Measurements from ENCODE around the gene XYLT1. TPM values are rescaled to one million over a fixed set of nuclear protein-coding genes. Genes with fewer than 3 reads are reported as not detected.

XYLT1 gene
- total and polyA plus RNA-seq, 8 donors: 6.0 to 8.4 (median 7.3) TPM

DNA sequence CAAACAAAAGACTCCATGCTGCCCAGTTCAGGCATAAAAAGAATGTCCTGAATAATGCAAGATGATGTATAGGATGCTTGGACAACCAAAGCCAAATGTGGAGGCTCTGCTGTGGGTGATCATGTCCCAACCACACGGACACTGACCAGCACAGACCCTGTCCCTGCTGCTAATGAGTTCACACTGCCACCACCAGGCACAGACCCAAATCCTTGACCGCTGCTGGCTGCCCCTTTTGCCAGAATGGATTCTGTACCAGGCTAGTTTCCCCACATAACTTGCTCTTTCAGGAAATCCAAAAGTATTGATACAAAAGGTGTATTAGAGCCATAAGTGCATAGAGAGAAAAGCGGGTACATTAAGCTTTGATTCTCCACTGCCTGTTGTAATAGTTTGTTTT is 60.9 kb downstream of the XYLT1 start:
- Histone ChIP-seq H3K4me3 (no peak overlapping the region), H3K4me1 (peaks cover 0 to 4% of the 10 kb centered on the region in 2 donors), H3K36me3 (no peaks in the 10 kb centered on the region), H3K27ac (no peak overlapping the region), H3K9me3 (no peaks in the 10 kb centered on the region), H3K27me3 (no peaks in the 10 kb centered on the region)
- no peak for DNase-seq
- intact Hi-C loops (cut with DNase I): no loop called here
- ATAC-seq: no peak
- TF ChIP-seq, protein P1, sequence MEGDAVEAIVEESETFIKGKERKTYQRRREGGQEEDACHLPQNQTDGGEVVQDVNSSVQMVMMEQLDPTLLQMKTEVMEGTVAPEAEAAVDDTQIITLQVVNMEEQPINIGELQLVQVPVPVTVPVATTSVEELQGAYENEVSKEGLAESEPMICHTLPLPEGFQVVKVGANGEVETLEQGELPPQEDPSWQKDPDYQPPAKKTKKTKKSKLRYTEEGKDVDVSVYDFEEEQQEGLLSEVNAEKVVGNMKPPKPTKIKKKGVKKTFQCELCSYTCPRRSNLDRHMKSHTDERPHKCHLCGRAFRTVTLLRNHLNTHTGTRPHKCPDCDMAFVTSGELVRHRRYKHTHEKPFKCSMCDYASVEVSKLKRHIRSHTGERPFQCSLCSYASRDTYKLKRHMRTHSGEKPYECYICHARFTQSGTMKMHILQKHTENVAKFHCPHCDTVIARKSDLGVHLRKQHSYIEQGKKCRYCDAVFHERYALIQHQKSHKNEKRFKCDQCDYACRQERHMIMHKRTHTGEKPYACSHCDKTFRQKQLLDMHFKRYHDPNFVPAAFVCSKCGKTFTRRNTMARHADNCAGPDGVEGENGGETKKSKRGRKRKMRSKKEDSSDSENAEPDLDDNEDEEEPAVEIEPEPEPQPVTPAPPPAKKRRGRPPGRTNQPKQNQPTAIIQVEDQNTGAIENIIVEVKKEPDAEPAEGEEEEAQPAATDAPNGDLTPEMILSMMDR (IDR thresholded peaks at IDR 0.05): no peak

DNA sequence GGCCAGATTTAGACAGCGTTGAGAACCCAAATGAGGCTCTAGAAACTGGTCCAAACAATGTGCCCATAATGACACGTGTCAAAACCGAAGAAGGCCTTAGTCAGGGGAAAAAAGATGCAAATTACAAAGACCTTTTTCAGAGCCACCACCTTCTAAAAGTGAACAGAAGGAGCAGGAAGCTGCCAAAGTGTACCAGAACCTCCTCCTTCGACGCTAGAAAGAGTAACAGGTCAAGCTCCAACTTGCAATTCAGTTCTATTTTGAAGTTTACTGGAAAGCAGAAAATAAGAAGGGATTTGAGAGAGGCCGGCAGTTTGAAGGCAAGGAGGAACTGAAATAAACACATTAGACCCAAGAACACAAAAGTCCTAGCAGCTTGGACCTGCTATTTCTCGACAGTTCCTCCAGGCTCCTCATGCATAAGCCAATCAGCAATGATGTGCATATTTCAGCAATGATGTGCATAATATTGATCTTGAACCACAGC is 61.8 kb downstream of the XYLT1 start:
- TF ChIP-seq, protein P1 (IDR thresholded peaks at IDR 0.05): no peak
- Histone ChIP-seq H3K36me3 (no peaks in the 10 kb centered on the region), H3K4me3 (no peak overlapping the region), H3K27me3 (no peaks in the 10 kb centered on the region), H3K9me3 (no peaks in the 10 kb centered on the region), H3K4me1 (peaks cover 0 to 4% of the 10 kb centered on the region in 2 donors), H3K27ac (no peak overlapping the region)
- ATAC-seq: no peak
- DNase-seq: no peak
- intact Hi-C loops (cut with DNase I): no loop called here

DNA sequence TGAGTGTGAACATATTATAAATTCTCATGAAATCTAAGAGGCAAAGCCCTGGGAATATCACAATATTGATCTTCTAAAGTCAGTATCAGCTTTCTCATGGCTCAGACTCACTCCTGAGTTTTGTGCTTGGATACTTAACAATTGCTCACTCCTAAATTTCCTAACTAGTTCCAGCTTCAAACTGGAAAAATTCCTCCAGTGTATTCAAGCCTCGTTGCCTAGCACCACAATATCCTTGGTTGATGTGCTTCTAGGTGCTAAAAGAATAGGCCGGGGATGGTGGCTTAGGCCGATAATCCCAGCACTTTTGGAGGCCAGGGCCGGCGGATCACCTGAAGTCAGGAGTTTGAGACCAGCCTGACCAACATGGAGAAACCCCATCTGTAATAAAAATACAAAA is 62.5 kb downstream of the XYLT1 start:
- DNase-seq (no peak), ATAC-seq (no peak)
- Histone ChIP-seq H3K4me3 (no peak overlapping the region), H3K36me3 (no peaks in the 10 kb centered on the region), H3K9me3 (no peaks in the 10 kb centered on the region), H3K27me3 (no peaks in the 10 kb centered on the region), H3K4me1 (peaks cover 0 to 4% of the 10 kb centered on the region in 2 donors), H3K27ac (no peak overlapping the region)
- intact Hi-C loops (cut with DNase I): no loop called here
- TF ChIP-seq, protein P1 (IDR thresholded peaks at IDR 0.05): no peak

DNA sequence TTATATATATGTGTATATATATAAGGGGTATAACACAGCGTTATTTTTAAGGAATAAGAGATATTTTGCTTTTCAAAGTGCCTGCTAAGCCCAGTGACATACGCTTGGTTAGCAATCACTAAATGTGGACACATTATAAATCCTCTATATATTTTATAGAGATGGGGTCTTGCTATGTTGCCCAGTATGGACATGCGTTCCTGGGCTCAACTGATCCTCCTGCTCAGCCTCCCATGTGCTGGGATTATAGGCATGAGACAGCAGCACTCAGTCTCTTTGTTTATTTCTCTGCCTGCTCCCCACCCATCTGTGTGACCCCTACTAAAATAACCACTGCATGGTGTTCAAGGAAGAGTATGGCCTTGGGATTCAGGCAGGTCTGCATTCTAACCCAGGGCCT is 63.4 kb downstream of the XYLT1 start:
- no peak overlapping the region for H3K4me3 ChIP-seq
- TF ChIP-seq, protein P1 (IDR thresholded peaks at IDR 0.05): no peak
- H3K36me3 ChIP-seq: no peaks in the 10 kb centered on the region
- no peak for DNase-seq
- H3K4me1 ChIP-seq: peaks cover 0 to 4% of the 10 kb centered on the region in 2 donors
- no peaks in the 10 kb centered on the region for H3K9me3 ChIP-seq
- no peak overlapping the region for H3K27ac ChIP-seq
- no peak for ATAC-seq
- intact Hi-C loops (cut with DNase I): no loop called here
- no peaks in the 10 kb centered on the region for H3K27me3 ChIP-seq

DNA sequence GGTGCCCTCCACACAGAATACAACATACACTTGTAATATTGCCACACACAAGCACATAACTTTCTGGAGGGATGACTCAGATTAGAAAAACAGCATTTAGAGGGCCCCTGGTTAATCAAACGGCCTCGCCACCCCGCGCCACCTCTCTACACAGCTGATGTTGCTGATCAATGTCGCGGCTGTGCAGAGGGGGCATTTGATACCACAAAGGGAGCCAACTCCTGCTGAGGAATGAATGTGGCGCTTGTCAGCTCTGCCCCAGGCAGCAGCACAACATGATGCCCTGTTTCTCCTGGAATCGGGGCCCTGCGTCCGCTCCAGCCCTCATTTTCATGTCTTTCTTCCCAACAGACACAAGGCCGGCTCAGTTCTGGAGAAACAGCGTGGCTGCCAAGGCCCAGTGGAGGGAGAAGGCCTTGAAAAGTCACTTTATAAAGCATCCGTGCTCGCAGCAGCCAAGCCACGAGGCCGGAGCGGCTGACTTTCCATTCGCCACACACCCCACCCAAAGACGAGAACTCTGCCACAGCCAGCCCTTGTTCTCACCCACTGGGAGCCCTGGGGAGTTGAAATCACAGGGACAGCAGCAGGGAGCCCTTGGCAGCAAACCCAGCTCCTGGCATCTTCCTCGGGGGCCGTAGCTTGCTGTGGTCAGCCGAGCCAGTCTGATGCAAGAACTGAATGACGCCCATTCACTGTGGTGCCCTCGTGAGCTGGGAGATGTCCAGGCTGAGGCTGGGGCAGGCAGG is 65.6 kb downstream of the XYLT1 start:
- TF ChIP-seq, protein P1 (IDR thresholded peaks at IDR 0.05): no peak
- H3K36me3 ChIP-seq: no peaks in the 10 kb centered on the region
- DNase-seq: peak in 2 of 4 donors; percentile 51 to 61
- H3K27me3 ChIP-seq: no peaks in the 10 kb centered on the region
- peak overlapping the region in 1 of 2 donors; percentile 69 for H3K27ac ChIP-seq
- peaks cover 0 to 4% of the 10 kb centered on the region in 2 donors for H3K4me1 ChIP-seq
- no peaks in the 10 kb centered on the region for H3K9me3 ChIP-seq
- intact Hi-C loops (cut with DNase I): no loop called here
- peak; percentile 57 for ATAC-seq
- H3K4me3 ChIP-seq: no peak overlapping the region
